Smooth muscle cell (in vitro differentiated cells): ENCODE results near the gene MAPK11. TPM values are rescaled to one million over a fixed set of nuclear protein-coding genes. Genes with fewer than 3 reads are reported as not detected.

Experiments
- DNase-seq: peaks from one replicate; lab custom pipeline; 2025; ENCODE audit not compliant: unreplicated experiment; lab: John Stamatoyannopoulos, UW
- H2AFZ ChIP-seq: fragments of 200-600 bp; sonication (generic); 2 replicates; pipeline ENCODE4 v1.6.0; 2016; ENCODE audit warnings: antibody characterized with exemption, low read depth, mild to moderate bottlenecking
- H3F3A ChIP-seq: fragments of 200-600 bp; sonication (generic); 2 replicates; pipeline ENCODE4 v1.6.0; 2017; ENCODE audit warnings: antibody characterized with exemption, low read depth
- H3K27ac ChIP-seq: fragments of 200-600 bp; sonication (generic); 2 replicates; pipeline ENCODE4 v1.5.1; 2016; ENCODE audit warnings: low read depth, mild to moderate bottlenecking
- H3K27me3 ChIP-seq: fragments of 200-600 bp; sonication (generic); 2 replicates; pipeline ENCODE4 v1.6.1; 2016; ENCODE audit warnings: low read depth, mild to moderate bottlenecking
- H3K36me3 ChIP-seq: fragments of 200-600 bp; sonication (generic); 2 replicates; pipeline ENCODE4 v1.5.1; 2016; ENCODE audit warnings: low read depth
- H3K4me1 ChIP-seq: fragments of 200-600 bp; sonication (generic); 2 replicates; pipeline ENCODE4 v1.5.1; 2016; ENCODE audit warnings: low read depth
- H3K4me2 ChIP-seq: fragments of 200-600 bp; sonication (generic); 2 replicates; pipeline ENCODE4 v1.6.0; 2016; ENCODE audit warnings: mild to moderate bottlenecking
- H3K4me3 ChIP-seq: fragments of 200-600 bp; sonication (generic); 2 replicates; pipeline ENCODE4 v1.5.1; 2016; ENCODE audit warnings: mild to moderate bottlenecking
- H3K79me2 ChIP-seq: fragments of 200-600 bp; sonication (generic); 2 replicates; pipeline ENCODE4 v1.6.0; 2016; ENCODE audit warnings: low read depth, mild to moderate bottlenecking
- H3K9ac ChIP-seq: fragments of 200-600 bp; sonication (generic); 2 replicates; pipeline ENCODE4 v1.6.0; 2016; ENCODE audit warnings: low read depth
- H3K9me3 ChIP-seq: fragments of 200-600 bp; sonication (generic); replicated peaks from 2 replicates; pipeline ENCODE4 v1.5.1; 2016; ENCODE audit warnings: low read depth
- H4K20me1 ChIP-seq: fragments of 200-600 bp; sonication (generic); 2 replicates; pipeline ENCODE4 v1.6.0; 2016; ENCODE audit warnings: low read depth
- WGBS: methylation state at CpG from one replicate; pipeline ENCODE4 v1.1.7; 2016; ENCODE audit warnings: low lambda C conversion rate; 5-methylcytosine and 5-hydroxymethylcytosine counted together
- polyA plus RNA-seq: library from polyadenylated mRNA; unstranded; fragments of >200 nt; fragmentation: Nextera tagmentation; extraction: Ambion mirVana; gene quantifications from 2 replicates; pipeline ENCODE4 v1.2.1, GENCODE V29; 2016
- total RNA-seq: library from RNA; depleted of rRNA; stranded (reverse); fragments of >200 nt; gene quantifications from 2 replicates; pipeline ENCODE4 v1.2.3, GENCODE V29; 2014
- TF ChIP-seq, protein P1 (sequence below): fragments of 200-600 bp; sonication (generic); IDR thresholded peaks from 2 replicates; pipeline ENCODE4 v1.5.1; 2017; ENCODE audit warnings: borderline replicate concordance, mild to moderate bottlenecking, antibody characterized with exemption; ENCODE audit not compliant: insufficient read depth, poor library complexity, severe bottlenecking

MAPK11 gene
- total and polyA plus RNA-seq, 2 experiments from 2014 or later = 0.65 to 4.2 TPM

DNA sequence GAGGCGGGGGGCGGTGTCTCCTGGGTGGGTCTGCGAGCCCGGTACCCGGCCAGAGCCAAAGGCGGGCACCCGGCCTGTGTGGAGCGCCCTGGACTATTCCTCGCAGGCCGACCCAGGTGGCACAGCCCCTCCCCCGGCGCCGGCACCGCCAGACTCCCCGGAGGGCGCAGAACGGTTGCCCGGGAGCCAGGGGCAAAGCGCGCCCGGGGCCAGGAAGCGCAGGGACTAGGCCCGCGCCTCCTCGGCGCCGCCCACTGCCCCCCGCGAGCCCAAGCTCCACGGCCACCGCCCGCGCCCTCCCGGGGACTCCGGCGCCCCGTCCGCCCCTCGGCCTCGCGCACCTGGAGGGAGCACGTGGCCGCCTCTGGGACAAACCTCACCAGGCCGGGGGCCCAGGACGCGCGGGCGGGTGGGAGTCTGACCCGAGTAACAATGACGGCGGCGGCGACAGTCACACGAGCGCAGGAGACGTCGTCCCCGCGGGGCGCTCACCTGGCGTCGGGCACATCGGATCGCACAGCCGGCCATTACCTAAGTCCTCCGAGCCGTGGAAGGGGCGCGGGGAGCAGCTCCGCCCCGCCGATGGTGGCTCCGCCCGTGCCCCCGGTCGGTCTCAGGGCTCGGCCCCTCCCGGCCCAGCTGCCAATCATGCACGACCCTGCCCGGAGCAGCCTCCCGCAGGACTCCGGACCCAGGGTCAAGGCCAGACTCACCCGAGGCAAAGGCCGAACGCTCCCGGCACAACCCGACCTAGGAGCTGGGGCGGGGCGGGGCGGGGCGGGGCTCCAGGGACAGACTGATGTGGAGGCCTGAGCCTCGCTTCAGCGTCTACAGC lies 29.8 kb upstream of the MAPK11 start:
- Histone ChIP-seq H3K4me3 (peak overlapping the region; percentile 46), H3K27me3 (no peaks in the 10 kb centered on the region), H3K9me3 (no peaks in the 10 kb centered on the region), H3K4me2 (peak overlapping the region; percentile 91), H3K36me3 (no peaks in the 10 kb centered on the region), H3K4me1 (peaks cover 49% of the 10 kb centered on the region), H2AFZ (no peak overlapping the region), H3K27ac (peak overlapping the region; percentile 72), H3K79me2 (peaks cover 100% of the 10 kb centered on the region), H4K20me1 (peaks cover 99% of the 10 kb centered on the region), H3K9ac (peak overlapping the region; percentile 28), H3F3A (peaks cover 25% of the 10 kb centered on the region)
- TF ChIP-seq, protein P1, sequence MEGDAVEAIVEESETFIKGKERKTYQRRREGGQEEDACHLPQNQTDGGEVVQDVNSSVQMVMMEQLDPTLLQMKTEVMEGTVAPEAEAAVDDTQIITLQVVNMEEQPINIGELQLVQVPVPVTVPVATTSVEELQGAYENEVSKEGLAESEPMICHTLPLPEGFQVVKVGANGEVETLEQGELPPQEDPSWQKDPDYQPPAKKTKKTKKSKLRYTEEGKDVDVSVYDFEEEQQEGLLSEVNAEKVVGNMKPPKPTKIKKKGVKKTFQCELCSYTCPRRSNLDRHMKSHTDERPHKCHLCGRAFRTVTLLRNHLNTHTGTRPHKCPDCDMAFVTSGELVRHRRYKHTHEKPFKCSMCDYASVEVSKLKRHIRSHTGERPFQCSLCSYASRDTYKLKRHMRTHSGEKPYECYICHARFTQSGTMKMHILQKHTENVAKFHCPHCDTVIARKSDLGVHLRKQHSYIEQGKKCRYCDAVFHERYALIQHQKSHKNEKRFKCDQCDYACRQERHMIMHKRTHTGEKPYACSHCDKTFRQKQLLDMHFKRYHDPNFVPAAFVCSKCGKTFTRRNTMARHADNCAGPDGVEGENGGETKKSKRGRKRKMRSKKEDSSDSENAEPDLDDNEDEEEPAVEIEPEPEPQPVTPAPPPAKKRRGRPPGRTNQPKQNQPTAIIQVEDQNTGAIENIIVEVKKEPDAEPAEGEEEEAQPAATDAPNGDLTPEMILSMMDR = no peak
- no peak for DNase-seq
- 5% methylated on average over 67 of the region's 93 CpGs for WGBS

GRCh38 chr22:50298937-50299784 lies 29.0 kb upstream of the MAPK11 start:
- H3K36me3 ChIP-seq = no peaks in the 10 kb centered on the region
- H3K4me3 ChIP-seq = peak overlapping the region; percentile 46
- H3K4me2 ChIP-seq = peak overlapping the region; percentile 91
- H3K27ac ChIP-seq = peak overlapping the region; percentile 72
- no peaks in the 10 kb centered on the region for H3K27me3 ChIP-seq
- no peaks in the 10 kb centered on the region for H3K9me3 ChIP-seq
- 21% methylated on average over 24 of the region's 59 CpGs for WGBS
- peaks cover 44% of the 10 kb centered on the region for H3K4me1 ChIP-seq
- peak overlapping the region; percentile 28 for H3K9ac ChIP-seq
- peak; percentile 30 for DNase-seq
- H4K20me1 ChIP-seq = peaks cover 100% of the 10 kb centered on the region
- TF ChIP-seq, protein P1 = no peak
- no peak overlapping the region for H2AFZ ChIP-seq
- peaks cover 22% of the 10 kb centered on the region for H3F3A ChIP-seq
- peaks cover 100% of the 10 kb centered on the region for H3K79me2 ChIP-seq

- Histone ChIP-seq H3K36me3 (no peaks in the 10 kb centered on the region), H4K20me1 (peaks cover 100% of the 10 kb centered on the region), H3K27ac (peak overlapping the region; percentile 72), H3K9me3 (no peaks in the 10 kb centered on the region), H3K4me2 (no peak overlapping the region), H3F3A (peaks cover 16% of the 10 kb centered on the region), H3K27me3 (no peaks in the 10 kb centered on the region), H3K79me2 (peaks cover 98% of the 10 kb centered on the region), H3K9ac (no peak overlapping the region), H3K4me1 (peaks cover 44% of the 10 kb centered on the region), H3K4me3 (no peak overlapping the region), H2AFZ (no peak overlapping the region)
- DNase-seq = no peak
- TF ChIP-seq, protein P1 = no peak
- 92% methylated on average over 4 of the region's 4 CpGs for WGBS
Measured at GRCh38 chr22:50298266-50298637, 28.1 kb upstream of the MAPK11 start.
